Ishikawa (cell line): ENCODE results near the gene FAM83E.

Source experiments
- CEBPB ChIP-seq: IDR thresholded peaks from 2 replicates; pipeline ENCODE4 v1.6.1; 2012
- CREB1 ChIP-seq: IDR thresholded peaks from 2 replicates; pipeline ENCODE4 v1.6.1; 2012; ENCODE audit warnings: low read depth
- EGR1 ChIP-seq: IDR thresholded peaks from 2 replicates; pipeline ENCODE4 v1.6.1; 2012
- EP300 ChIP-seq: IDR thresholded peaks from 2 replicates; pipeline ENCODE4 v1.6.1; 2012; ENCODE audit warnings: borderline replicate concordance
- MAX ChIP-seq: IDR thresholded peaks from 2 replicates; pipeline ENCODE4 v1.6.1; 2012
- RAD21 ChIP-seq: IDR thresholded peaks from 2 replicates; pipeline ENCODE4 v1.6.1; 2012; ENCODE audit warnings: low read depth
- REST ChIP-seq: IDR thresholded peaks from 2 replicates; pipeline ENCODE4 v1.6.1; 2012; ENCODE audit warnings: low read depth, mild to moderate bottlenecking
- TAF1 ChIP-seq: IDR thresholded peaks from 2 replicates; pipeline ENCODE4 v1.6.1; 2012; ENCODE audit warnings: low read depth, mild to moderate bottlenecking
- TCF12 ChIP-seq: IDR thresholded peaks from 2 replicates; pipeline ENCODE4 v1.6.1; 2012; ENCODE audit warnings: low read depth
- USF1 ChIP-seq: IDR thresholded peaks from 2 replicates; pipeline ENCODE4 v1.6.1; 2012

- TF ChIP-seq EP300 (no peak), TAF1 (no peak), REST (no peak), TCF12 (no peak), CREB1 (no peak), CEBPB (no peak), USF1 (no peak), EGR1 (no peak), MAX (no peak), RAD21 (no peak)
Measured at GRCh38 chr19:48618278-48618915, 3.5 kb upstream of the FAM83E start.
